Measurements from ENCODE around the gene DNM2. TPM values are rescaled to one million over a fixed set of nuclear protein-coding genes. Genes with fewer than 3 reads are reported as not detected.

Gene DNM2
- total RNA-seq, 4 donors from 2014 or later, result 135 to 322 (median 173) TPM

DNA sequence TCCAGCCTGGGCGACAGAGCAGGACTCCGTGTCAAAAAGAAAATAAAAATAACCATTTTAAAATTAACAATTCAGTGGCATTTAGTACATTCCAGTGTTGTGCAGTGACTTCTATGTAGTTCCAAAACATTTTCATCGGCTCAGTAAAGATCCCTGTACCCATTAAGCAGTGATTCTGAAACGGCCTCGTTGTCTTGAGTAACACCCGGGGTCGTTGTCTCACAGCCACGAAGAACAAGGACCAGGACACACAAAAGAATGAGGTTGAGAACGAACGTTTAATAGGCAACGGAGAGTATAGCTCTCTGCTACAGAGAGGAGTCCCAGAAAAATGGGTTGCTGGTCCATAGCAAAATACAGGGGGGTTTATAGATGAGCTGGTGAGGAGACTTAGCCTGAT, 120.5 kb downstream of the DNM2 start:
- no peaks in the 10 kb centered on the region for H3K9me3 ChIP-seq
- no peak for DNase-seq (ENCODE audit: low spot score in 2 of 2)
- TF ChIP-seq, protein P1, sequence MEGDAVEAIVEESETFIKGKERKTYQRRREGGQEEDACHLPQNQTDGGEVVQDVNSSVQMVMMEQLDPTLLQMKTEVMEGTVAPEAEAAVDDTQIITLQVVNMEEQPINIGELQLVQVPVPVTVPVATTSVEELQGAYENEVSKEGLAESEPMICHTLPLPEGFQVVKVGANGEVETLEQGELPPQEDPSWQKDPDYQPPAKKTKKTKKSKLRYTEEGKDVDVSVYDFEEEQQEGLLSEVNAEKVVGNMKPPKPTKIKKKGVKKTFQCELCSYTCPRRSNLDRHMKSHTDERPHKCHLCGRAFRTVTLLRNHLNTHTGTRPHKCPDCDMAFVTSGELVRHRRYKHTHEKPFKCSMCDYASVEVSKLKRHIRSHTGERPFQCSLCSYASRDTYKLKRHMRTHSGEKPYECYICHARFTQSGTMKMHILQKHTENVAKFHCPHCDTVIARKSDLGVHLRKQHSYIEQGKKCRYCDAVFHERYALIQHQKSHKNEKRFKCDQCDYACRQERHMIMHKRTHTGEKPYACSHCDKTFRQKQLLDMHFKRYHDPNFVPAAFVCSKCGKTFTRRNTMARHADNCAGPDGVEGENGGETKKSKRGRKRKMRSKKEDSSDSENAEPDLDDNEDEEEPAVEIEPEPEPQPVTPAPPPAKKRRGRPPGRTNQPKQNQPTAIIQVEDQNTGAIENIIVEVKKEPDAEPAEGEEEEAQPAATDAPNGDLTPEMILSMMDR (IDR thresholded peaks at IDR 0.05), result no peak
- TF ChIP-seq POLR2AphosphoS5 (IDR thresholded peaks at IDR 0.05), result no peak
- no peak for TF ChIP-seq EP300 (IDR thresholded peaks at IDR 0.05)
- TF ChIP-seq POLR2A (IDR thresholded peaks at IDR 0.05), result no peak
- H3K36me3 ChIP-seq, result peaks cover 6% of the 10 kb centered on the region
- peaks cover 17% of the 10 kb centered on the region for H3K4me1 ChIP-seq
- no peak overlapping the region for H3K4me3 ChIP-seq
- 88% methylated on average over 11 of the region's 11 CpGs for WGBS
- H3K27ac ChIP-seq, result no peak overlapping the region
- no peaks in the 10 kb centered on the region for H3K27me3 ChIP-seq

DNA sequence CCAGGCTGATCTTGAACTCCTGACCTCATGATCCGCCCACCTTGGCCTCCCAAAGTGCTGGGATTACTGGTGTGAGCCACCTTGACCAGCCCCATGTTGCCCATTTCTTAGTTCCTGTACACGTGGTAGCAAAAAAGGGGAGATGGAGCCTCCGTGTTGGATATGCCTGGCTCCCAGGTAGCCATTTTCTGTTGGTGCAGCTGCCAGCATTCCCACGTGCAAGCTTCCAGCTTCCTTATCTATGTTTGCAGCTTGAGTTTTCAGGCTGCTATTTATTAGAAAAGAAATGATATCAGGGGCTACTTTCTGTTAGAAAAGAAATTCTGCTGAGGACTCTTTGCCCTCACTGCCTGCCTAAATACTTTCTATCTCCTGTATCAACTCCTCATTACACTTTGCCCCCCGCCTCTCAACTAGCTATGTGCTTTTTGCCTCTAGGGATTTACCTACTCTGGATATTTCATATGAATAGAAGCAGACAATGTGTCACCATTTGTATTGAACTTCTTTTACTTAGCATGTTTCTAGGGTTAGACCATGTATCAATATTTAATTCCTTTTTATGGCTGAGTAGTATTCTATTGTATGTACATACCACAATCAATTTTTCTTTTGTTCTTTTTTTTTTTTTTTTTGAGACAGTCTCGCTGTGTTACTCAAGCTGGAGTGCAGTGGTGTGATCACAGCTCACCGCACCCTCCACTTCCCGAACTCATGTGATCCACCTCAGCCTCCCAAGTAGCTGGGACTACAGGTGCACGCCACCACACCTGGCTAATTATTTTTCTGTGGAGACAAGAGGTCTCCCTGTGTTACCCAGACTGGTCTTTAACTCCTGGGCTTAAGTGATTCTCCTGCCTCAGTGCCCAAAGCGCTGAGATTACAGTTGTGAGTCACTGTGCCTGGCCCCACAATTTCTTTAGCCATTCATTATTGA, 121.5 kb downstream of the DNM2 start:
- TF ChIP-seq, protein P1 (IDR thresholded peaks at IDR 0.05), result no peak
- TF ChIP-seq EP300 (IDR thresholded peaks at IDR 0.05), result no peak
- no peak for TF ChIP-seq POLR2A (IDR thresholded peaks at IDR 0.05)
- TF ChIP-seq POLR2AphosphoS5 (IDR thresholded peaks at IDR 0.05), result no peak
- no peaks in the 10 kb centered on the region for H3K36me3 ChIP-seq
- no peaks in the 10 kb centered on the region for H3K27me3 ChIP-seq
- H3K9me3 ChIP-seq, result no peaks in the 10 kb centered on the region
- peaks cover 17% of the 10 kb centered on the region for H3K4me1 ChIP-seq
- DNase-seq (ENCODE audit: low spot score in 2 of 2), result no peak
- 88% methylated on average over 10 of the region's 10 CpGs for whole genome bisulfite sequencing
- no peak overlapping the region for H3K27ac ChIP-seq
- no peak overlapping the region for H3K4me3 ChIP-seq

DNA sequence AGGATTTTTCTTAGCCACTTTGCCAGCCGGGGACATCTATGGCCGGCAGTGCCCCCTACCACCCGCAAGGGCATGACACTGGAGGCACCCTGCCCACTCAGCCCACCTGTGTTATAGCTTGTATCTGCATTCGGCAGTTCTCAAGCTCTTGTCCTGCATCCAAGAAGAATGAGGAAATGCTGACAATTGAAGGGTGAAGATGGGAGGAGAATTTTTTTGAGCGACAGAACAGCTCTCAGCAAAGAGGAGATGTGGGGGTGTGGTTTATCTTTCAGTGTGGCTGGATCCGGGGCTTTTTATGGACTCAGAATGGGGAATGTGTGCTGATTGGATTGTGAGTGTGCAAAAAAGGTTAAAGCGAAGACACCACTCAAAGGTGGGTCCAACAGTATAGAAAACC, 124.9 kb downstream of the DNM2 start:
- H3K4me1 ChIP-seq, result no peaks in the 10 kb centered on the region
- H3K27ac ChIP-seq, result no peak overlapping the region
- no peaks in the 10 kb centered on the region for H3K36me3 ChIP-seq
- TF ChIP-seq POLR2A (IDR thresholded peaks at IDR 0.05) (no peak), POLR2AphosphoS5 (IDR thresholded peaks at IDR 0.05) (no peak), EP300 (IDR thresholded peaks at IDR 0.05) (no peak)
- TF ChIP-seq, protein P1 (IDR thresholded peaks at IDR 0.05), result no peak
- 89% methylated on average over 7 of the region's 7 CpGs for WGBS
- H3K27me3 ChIP-seq, result no peaks in the 10 kb centered on the region
- DNase-seq (ENCODE audit: low spot score in 2 of 2), result no peak
- no peaks in the 10 kb centered on the region for H3K9me3 ChIP-seq
- no peak overlapping the region for H3K4me3 ChIP-seq

DNA sequence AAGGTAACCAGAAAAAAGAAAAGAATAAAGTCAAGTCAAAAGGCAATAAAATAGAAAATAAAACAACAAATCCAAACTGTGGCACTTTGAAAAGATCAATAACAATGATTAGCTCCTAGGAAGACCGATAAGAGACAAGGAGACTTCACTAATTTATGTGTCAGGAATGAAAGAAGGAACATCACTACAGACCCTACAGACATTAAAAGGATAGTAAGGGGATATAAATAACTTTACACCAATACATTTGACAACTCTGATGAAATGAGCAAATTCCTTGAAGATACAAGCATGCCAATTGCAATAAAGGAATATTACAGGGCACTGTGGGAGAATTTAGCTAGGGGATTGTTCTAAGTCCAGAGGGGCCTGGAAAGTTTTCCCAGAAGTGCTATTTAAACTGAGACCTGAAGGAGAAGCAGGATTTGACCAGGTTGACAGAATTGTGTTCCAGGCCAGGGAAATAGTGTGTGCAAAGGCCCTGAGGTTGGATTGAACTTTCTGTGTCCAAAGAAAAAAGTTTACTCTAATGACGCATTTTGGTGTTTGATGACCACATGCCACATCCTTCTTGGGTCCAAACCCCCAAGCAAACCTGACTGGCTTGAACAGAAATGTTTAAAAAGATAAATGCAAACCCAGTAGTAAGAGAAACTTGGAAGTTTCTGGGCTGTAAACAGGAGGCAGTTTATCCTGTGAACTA, 128.8 kb downstream of the DNM2 start:
- no peaks in the 10 kb centered on the region for H3K9me3 ChIP-seq
- H3K27ac ChIP-seq, result no peak overlapping the region
- H3K27me3 ChIP-seq, result peaks cover 9% of the 10 kb centered on the region
- WGBS, result 84% methylated on average over 2 of the region's 2 CpGs
- no peak for DNase-seq (ENCODE audit: low spot score in 2 of 2)
- H3K36me3 ChIP-seq, result no peaks in the 10 kb centered on the region
- TF ChIP-seq EP300 (IDR thresholded peaks at IDR 0.05), result no peak
- TF ChIP-seq, protein P1 (IDR thresholded peaks at IDR 0.05), result no peak
- TF ChIP-seq POLR2A (IDR thresholded peaks at IDR 0.05), result no peak
- no peak for TF ChIP-seq POLR2AphosphoS5 (IDR thresholded peaks at IDR 0.05)
- no peaks in the 10 kb centered on the region for H3K4me1 ChIP-seq
- no peak overlapping the region for H3K4me3 ChIP-seq

Measured in suprapubic skin (tissue), 4 donors.